Loucy (cell line): ENCODE measurements around the gene HDDC2.

Experiments
- CTCF ChIP-seq: fragments of 200-600 bp; sonication (generic); conservative IDR thresholded peaks from 2 replicates; pipeline ENCODE4 v1.5.1; 2014; ENCODE audit warnings: mild to moderate bottlenecking, antibody characterized with exemption, low read length
- EZH2phosphoT487 ChIP-seq: fragments of 200-600 bp; IDR thresholded peaks from 2 replicates; pipeline ENCODE4 v1.6.1; 2018; ENCODE audit warnings: antibody characterized with exemption, mild to moderate bottlenecking, moderate library complexity, borderline replicate concordance

GRCh38 chr6:125325586-125325985 lies 23.8 kb upstream of the HDDC2 start:
- TF ChIP-seq CTCF = no peak
- no peak for TF ChIP-seq EZH2phosphoT487
